OCI-LY1 (cell line): ENCODE results near the gene HDAC2.
"Not testable (repeated sequence)": the region's sequence is repeated elsewhere in the genome, so short reads cannot be mapped to it uniquely, and the experiment has no call there.

ENCODE experiments used
- H2AFZ ChIP-seq: fragments of 200-600 bp; sonication (generic), shearing (Covaris generic); 2 replicates; pipeline ENCODE4 v1.6.0; 2014; ENCODE audit warnings: antibody characterized with exemption, mild to moderate bottlenecking, low read length
- H3F3A ChIP-seq: fragments of 200-600 bp; sonication (generic), shearing (Covaris generic); 2 replicates; pipeline ENCODE4 v1.6.0; 2014; ENCODE audit warnings: mild to moderate bottlenecking, antibody characterized with exemption, low read length, moderate library complexity; ENCODE audit not compliant: insufficient read depth
- H3K27ac ChIP-seq: fragments of 200-600 bp; sonication (generic); 2 replicates; pipeline ENCODE4 v1.5.1; 2014; ENCODE audit warnings: low read length, mixed run types, mild to moderate bottlenecking, low read depth; ENCODE audit not compliant: poor library complexity, severe bottlenecking
- H3K27me3 ChIP-seq: fragments of 200-600 bp; sonication (generic); 2 replicates; pipeline ENCODE4 v1.6.0; 2014; ENCODE audit warnings: antibody characterized with exemption, mild to moderate bottlenecking, low read length, moderate library complexity; ENCODE audit not compliant: insufficient read depth
- H3K36me3 ChIP-seq: fragments of 200-600 bp; sonication (generic); 2 replicates; pipeline ENCODE4 v1.6.1; 2014; ENCODE audit warnings: mild to moderate bottlenecking, antibody characterized with exemption, low read length, moderate library complexity, mixed read lengths; ENCODE audit not compliant: insufficient read depth
- H3K4me1 ChIP-seq: fragments of 200-600 bp; sonication (generic); 2 replicates; pipeline ENCODE4 v1.5.1; 2014; ENCODE audit warnings: mild to moderate bottlenecking, low read length, moderate library complexity; ENCODE audit not compliant: insufficient read depth, severe bottlenecking
- H3K4me2 ChIP-seq: fragments of 200-600 bp; sonication (generic), shearing (Covaris generic); 2 replicates; pipeline ENCODE4 v1.6.1; 2014; ENCODE audit warnings: low read length
- H3K4me3 ChIP-seq: fragments of 200-600 bp; sonication (generic); 2 replicates; pipeline ENCODE4 v1.5.1; 2014; ENCODE audit warnings: low read length, low read depth, mild to moderate bottlenecking, mixed read lengths; ENCODE audit not compliant: poor library complexity, severe bottlenecking
- H3K79me2 ChIP-seq: fragments of 200-600 bp; shearing (Covaris generic); 2 replicates; pipeline ENCODE4 v1.6.1; 2016; ENCODE audit warnings: mixed run types, low read length, mixed read lengths; ENCODE audit not compliant: insufficient read depth
- H3K9ac ChIP-seq: fragments of 200-600 bp; sonication (generic), shearing (Covaris generic); 2 replicates; pipeline ENCODE4 v1.6.1; 2014; ENCODE audit warnings: mild to moderate bottlenecking, low read length, mixed read lengths
- H3K9me2 ChIP-seq: fragments of 200-600 bp; sonication (generic), shearing (Covaris generic); 2 replicates; pipeline ENCODE4 v1.6.1; 2014; ENCODE audit warnings: low read depth, mild to moderate bottlenecking, low read length, mixed read lengths
- H3K9me3 ChIP-seq: fragments of 200-600 bp; shearing (Covaris generic); 2 replicates; pipeline ENCODE4 v1.6.1; 2014; ENCODE audit warnings: low read length, mixed read lengths
- H4K20me1 ChIP-seq: fragments of 200-600 bp; sonication (generic), shearing (Covaris generic); 2 replicates; pipeline ENCODE4 v1.6.0; 2016; ENCODE audit warnings: mild to moderate bottlenecking, low read length; ENCODE audit not compliant: insufficient read depth
- CTCF ChIP-seq: fragments of 200-600 bp; sonication (generic), shearing (Covaris generic); IDR thresholded peaks from 2 replicates; pipeline ENCODE4 v1.5.1; 2017; ENCODE audit warnings: mild to moderate bottlenecking, antibody characterized with exemption, low read length, moderate library complexity, mixed read lengths
- EZH2 ChIP-seq: fragments of 200-600 bp; sonication (generic), shearing (Covaris generic); IDR thresholded peaks from 2 replicates; pipeline ENCODE4 v1.8.0; 2017; ENCODE audit warnings: borderline replicate concordance, mixed run types, mild to moderate bottlenecking, antibody characterized with exemption, low read length, moderate library complexity, mixed read lengths

Gene HDAC2

GRCh38 chr6:113970805-113971676 is at the start of gene HDAC2:
TSS of gene HDAC2 (minus strand) at chr6:113971148. CDS start at chr6:113970908, 240 bp downstream.
- peak within 1 kb of the TSS; percentile 76; the same call in 1 of the 2 replicates for H2AFZ ChIP-seq
- no peaks in the 10 kb centered on the region for H3K9me2 ChIP-seq
- H3K27me3 ChIP-seq, result no peaks in the 10 kb centered on the region
- peak within 1 kb of the TSS; percentile 95 for H3K4me2 ChIP-seq
- no peaks in the 10 kb centered on the region for H3F3A ChIP-seq
- peak; percentile 27; the same call in 1 of the 2 replicates for TF ChIP-seq CTCF
- no peak for TF ChIP-seq EZH2
- peak within 1 kb of the TSS; percentile 90 for H3K9ac ChIP-seq
- H3K4me1 ChIP-seq, result peaks cover 32% of the 10 kb centered on the region
- 0 out of 2 replicates have a peak, but pooled peaks cover 8% of the 10 kb centered on the region for H3K36me3 ChIP-seq
- peak within 1 kb of the TSS; percentile 67 for H3K27ac ChIP-seq
- H3K4me3 ChIP-seq, result peak within 1 kb of the TSS; percentile 92
- H3K9me3 ChIP-seq, result no peaks in the 10 kb centered on the region
- H4K20me1 ChIP-seq, result peaks cover 4% of the 10 kb centered on the region
- H3K79me2 ChIP-seq, result peaks cover 41% of the 10 kb centered on the region

DNA sequence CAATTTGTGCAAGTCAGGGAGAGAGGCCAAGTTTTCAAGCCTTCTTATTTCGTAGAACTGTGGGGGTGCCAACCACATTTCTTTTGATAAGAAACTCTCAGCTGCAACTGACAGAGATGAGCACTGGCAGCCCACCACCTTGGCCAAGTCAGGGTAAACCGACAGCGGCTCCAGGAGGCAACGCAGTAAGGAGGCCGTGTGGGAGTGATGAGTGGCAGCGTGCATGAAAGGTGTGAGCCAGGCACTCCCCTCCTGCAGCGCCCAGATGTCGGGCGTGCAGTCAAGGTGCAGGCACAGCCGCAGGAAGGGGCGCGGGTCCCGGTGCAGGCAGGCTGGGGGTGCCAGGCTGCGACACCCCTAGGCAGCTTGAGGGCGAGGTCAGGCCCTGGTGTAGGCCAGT is 49.2 kb upstream of the HDAC2 start:
- H2AFZ ChIP-seq, result no peak overlapping the region
- H3K9me3 ChIP-seq, result no peaks in the 10 kb centered on the region
- no peak overlapping the region for H3K4me3 ChIP-seq
- H3K9ac ChIP-seq, result no peak overlapping the region
- no peaks in the 10 kb centered on the region for H4K20me1 ChIP-seq
- no peaks in the 10 kb centered on the region for H3F3A ChIP-seq
- no peak overlapping the region for H3K4me2 ChIP-seq
- H3K27ac ChIP-seq, result no peak overlapping the region
- no peaks in the 10 kb centered on the region for H3K36me3 ChIP-seq
- no peaks in the 10 kb centered on the region for H3K4me1 ChIP-seq
- H3K9me2 ChIP-seq, result no peaks in the 10 kb centered on the region
- no peaks in the 10 kb centered on the region for H3K27me3 ChIP-seq
- H3K79me2 ChIP-seq, result no peaks in the 10 kb centered on the region
- no peak for TF ChIP-seq CTCF

DNA sequence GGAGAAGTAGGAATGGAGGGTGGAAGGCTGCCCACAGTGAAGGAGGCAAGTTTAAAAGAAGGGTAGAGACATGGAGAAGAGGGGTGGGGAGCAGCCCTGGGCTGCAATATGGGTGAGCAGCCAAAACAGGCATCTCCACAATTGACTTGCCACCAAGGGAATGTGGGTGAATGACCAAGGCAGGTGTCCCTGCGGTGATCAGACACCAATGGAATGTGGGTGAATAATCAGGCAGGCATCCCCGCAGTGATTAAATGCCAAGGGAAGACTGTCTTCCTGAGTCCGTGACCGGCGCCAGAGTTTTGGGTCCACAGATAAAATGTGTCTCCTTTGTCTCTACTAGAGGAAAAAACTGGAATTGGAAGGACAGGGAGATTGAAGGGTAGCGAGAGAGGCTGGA is 46.2 kb upstream of the HDAC2 start:
- H3K9me3 ChIP-seq, H3K36me3 ChIP-seq, H3F3A ChIP-seq, H3K9me2 ChIP-seq, H3K4me3 ChIP-seq, H3K9ac ChIP-seq, H3K79me2 ChIP-seq, H3K27ac ChIP-seq, H3K27me3 ChIP-seq, H3K4me1 ChIP-seq, H3K4me2 ChIP-seq, H4K20me1 ChIP-seq, H2AFZ ChIP-seq: not testable (repeated sequence)

DNA sequence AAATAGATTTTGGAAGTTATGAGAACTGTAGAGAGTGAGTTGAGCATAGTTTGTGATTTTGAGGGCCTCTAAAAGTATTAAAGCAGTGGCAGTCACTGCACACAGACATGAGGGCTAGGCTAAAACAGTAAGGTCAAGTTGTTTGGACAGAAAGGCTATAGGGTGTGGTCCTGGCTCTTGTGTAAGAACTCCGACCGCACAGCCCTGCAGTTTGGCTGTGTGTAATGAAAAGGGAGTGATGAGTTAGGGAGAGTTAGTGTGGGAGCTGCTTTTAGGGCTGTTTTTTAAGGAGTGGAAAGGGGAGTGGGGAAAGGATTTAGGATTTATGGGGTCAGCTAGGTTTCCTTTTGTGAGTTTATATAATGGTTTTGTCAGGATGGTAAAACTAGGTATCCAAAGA is 43.2 kb upstream of the HDAC2 start:
- H4K20me1 ChIP-seq, H3K4me3 ChIP-seq, H3K79me2 ChIP-seq, H3K4me1 ChIP-seq, H2AFZ ChIP-seq, H3K9me3 ChIP-seq, H3K9ac ChIP-seq, H3F3A ChIP-seq, H3K27me3 ChIP-seq, H3K36me3 ChIP-seq, H3K4me2 ChIP-seq, H3K9me2 ChIP-seq, H3K27ac ChIP-seq: not testable (repeated sequence)

DNA sequence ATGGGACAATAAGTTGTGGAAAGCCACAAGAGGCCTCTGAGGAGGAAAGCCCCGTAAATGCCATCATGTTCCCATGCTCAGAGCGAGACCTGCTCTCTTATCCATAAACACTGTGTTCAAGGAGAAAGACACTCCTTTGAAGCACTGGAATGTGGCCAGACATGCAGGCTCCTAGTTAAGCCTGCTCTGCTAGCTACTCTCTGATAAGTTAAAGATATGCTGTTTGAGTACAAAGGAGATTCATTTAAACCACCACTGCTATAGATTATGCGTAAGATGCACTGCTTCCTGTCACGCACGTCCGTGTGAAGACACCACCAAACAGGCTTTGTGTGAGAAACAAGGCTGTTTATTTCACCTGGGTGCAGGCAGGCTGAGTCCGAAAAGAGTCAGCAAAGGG is 40.5 kb upstream of the HDAC2 start:
- H2AFZ ChIP-seq, H3K9me3 ChIP-seq, H3K9me2 ChIP-seq, H3F3A ChIP-seq, H4K20me1 ChIP-seq, H3K9ac ChIP-seq, H3K27me3 ChIP-seq, H3K27ac ChIP-seq, H3K4me1 ChIP-seq, H3K36me3 ChIP-seq, H3K4me2 ChIP-seq, H3K4me3 ChIP-seq, H3K79me2 ChIP-seq: not testable (repeated sequence)
